ENCODE measurements around the gene PPP1R9B. TPM values are rescaled to one million over a fixed set of nuclear protein-coding genes. Genes with fewer than 3 reads are reported as not detected.

The PPP1R9B gene
- total RNA-seq, 3 donors from 2014 or later (not counting 1 experiment from before 2014, with no cell fraction given): 124 to 162 (median 135) TPM

- Histone ChIP-seq H3K9me3 (ENCODE audit: control insufficient read depth, insufficient read depth, low read length) (no peaks in the 10 kb centered on the region), H3K4me1 (ENCODE audit: control insufficient read depth, insufficient read depth, low read length) (peaks cover 75% of the 10 kb centered on the region), H3K27ac (ENCODE audit: low read length) (peak overlapping the region; percentile 62), H3K27me3 (ENCODE audit: control insufficient read depth, insufficient read depth, low read length) (no peaks in the 10 kb centered on the region), H3K36me3 (ENCODE audit: control insufficient read depth, insufficient read depth, low read length) (peaks cover 36% of the 10 kb centered on the region), H3K4me3 (ENCODE audit: low read length) (peak overlapping the region; percentile 85)
- no peak for TF ChIP-seq CTCF (IDR thresholded peaks at IDR 0.05)
- Mint-ChIP-seq H3K36me3 (no peaks in the 10 kb centered on the region), H3K27me3 (ENCODE audit: low read depth in 2 of 2) (no peaks in the 10 kb centered on the region), H3K27ac (peak overlapping the region; percentile 91 to 98), H3K4me3 (peak overlapping the region; percentile 97), H3K4me1 (peaks cover 70 to 77% of the 10 kb centered on the region in 2 donors), H3K9me3 (no peaks in the 10 kb centered on the region)
- intact Hi-C loops (cut with micrococcal nuclease): no loop called here
- no peak for ATAC-seq
- 81% methylated on average over 7 of the region's 10 CpGs for WGBS (ENCODE audit: insufficient coverage)
- DNase-seq: peak in 1 of 2 donors; percentile 50
Measured at GRCh38 chr17:50146230-50146926, 4.1 kb downstream of the PPP1R9B start.

- intact Hi-C loops (cut with micrococcal nuclease): no loop called here
- no peak overlapping the region for H3K27ac ChIP-seq (ENCODE audit: low read length)
- WGBS (ENCODE audit: insufficient coverage): 73% methylated on average over 11 of the region's 11 CpGs
Measured at GRCh38 chr17:50145532-50146229, 4.8 kb downstream of the PPP1R9B start.

GRCh38 chr17:50144845-50145531 is 5.5 kb downstream of the PPP1R9B start:
- TF ChIP-seq CTCF (IDR thresholded peaks at IDR 0.05): no peak
- ATAC-seq: no peak
- WGBS (ENCODE audit: insufficient coverage): 85% methylated on average over 16 of the region's 16 CpGs
- H3K4me1 ChIP-seq (ENCODE audit: control insufficient read depth, insufficient read depth, low read length): peaks cover 86% of the 10 kb centered on the region
- no peak for DNase-seq
- H3K36me3 ChIP-seq (ENCODE audit: control insufficient read depth, insufficient read depth, low read length): peaks cover 50% of the 10 kb centered on the region
- Mint-ChIP-seq H3K27ac (peak overlapping the region; percentile 11 to 98), H3K27me3 (ENCODE audit: low read depth in 2 of 2) (no peaks in the 10 kb centered on the region), H3K9me3 (no peaks in the 10 kb centered on the region), H3K4me1 (peaks cover 84 to 89% of the 10 kb centered on the region in 2 donors), H3K36me3 (no peaks in the 10 kb centered on the region), H3K4me3 (peak overlapping the region; percentile 35)
- H3K27me3 ChIP-seq (ENCODE audit: control insufficient read depth, insufficient read depth, low read length): no peaks in the 10 kb centered on the region
- H3K9me3 ChIP-seq (ENCODE audit: control insufficient read depth, insufficient read depth, low read length): no peaks in the 10 kb centered on the region
- no peak overlapping the region for H3K27ac ChIP-seq (ENCODE audit: low read length)
- no peak overlapping the region for H3K4me3 ChIP-seq (ENCODE audit: low read length)
- intact Hi-C loops (cut with micrococcal nuclease): no loop called here

More at GRCh38 chr17:50145532-50146229, 4.8 kb downstream of the PPP1R9B start:
- Mint-ChIP-seq H3K36me3 (no peaks in the 10 kb centered on the region), H3K27me3 (ENCODE audit: low read depth in 2 of 2) (no peaks in the 10 kb centered on the region), H3K27ac (peak overlapping the region; percentile 11 to 98), H3K4me3 (peak overlapping the region; percentile 35), H3K9me3 (no peaks in the 10 kb centered on the region), H3K4me1 (peaks cover 77 to 82% of the 10 kb centered on the region in 2 donors)
- no peak overlapping the region for H3K4me3 ChIP-seq (ENCODE audit: low read length)
- no peaks in the 10 kb centered on the region for H3K27me3 ChIP-seq (ENCODE audit: control insufficient read depth, insufficient read depth, low read length)
- DNase-seq (no peak), ATAC-seq (no peak)
- TF ChIP-seq CTCF (IDR thresholded peaks at IDR 0.05): no peak
- no peaks in the 10 kb centered on the region for H3K9me3 ChIP-seq (ENCODE audit: control insufficient read depth, insufficient read depth, low read length)
- peaks cover 43% of the 10 kb centered on the region for H3K36me3 ChIP-seq (ENCODE audit: control insufficient read depth, insufficient read depth, low read length)
- H3K4me1 ChIP-seq (ENCODE audit: control insufficient read depth, insufficient read depth, low read length): peaks cover 80% of the 10 kb centered on the region
